WI38 (cell line): ENCODE results near the gene UQCRC1.
A peak's percentile ranks its signal among the peaks of the same experiment; 100 is the strongest.

Experiments
- H3K4me3 ChIP-seq: 2 replicates; pipeline ENCODE4 v1.5.1; 2011; ENCODE audit warnings: low read depth, mild to moderate bottlenecking, control low read depth, low read length
- CTCF ChIP-seq: IDR thresholded peaks from 2 replicates; pipeline ENCODE4 v1.5.1; 2012; ENCODE audit warnings: low read depth, mild to moderate bottlenecking, control low read depth, low read length

The UQCRC1 gene

DNA sequence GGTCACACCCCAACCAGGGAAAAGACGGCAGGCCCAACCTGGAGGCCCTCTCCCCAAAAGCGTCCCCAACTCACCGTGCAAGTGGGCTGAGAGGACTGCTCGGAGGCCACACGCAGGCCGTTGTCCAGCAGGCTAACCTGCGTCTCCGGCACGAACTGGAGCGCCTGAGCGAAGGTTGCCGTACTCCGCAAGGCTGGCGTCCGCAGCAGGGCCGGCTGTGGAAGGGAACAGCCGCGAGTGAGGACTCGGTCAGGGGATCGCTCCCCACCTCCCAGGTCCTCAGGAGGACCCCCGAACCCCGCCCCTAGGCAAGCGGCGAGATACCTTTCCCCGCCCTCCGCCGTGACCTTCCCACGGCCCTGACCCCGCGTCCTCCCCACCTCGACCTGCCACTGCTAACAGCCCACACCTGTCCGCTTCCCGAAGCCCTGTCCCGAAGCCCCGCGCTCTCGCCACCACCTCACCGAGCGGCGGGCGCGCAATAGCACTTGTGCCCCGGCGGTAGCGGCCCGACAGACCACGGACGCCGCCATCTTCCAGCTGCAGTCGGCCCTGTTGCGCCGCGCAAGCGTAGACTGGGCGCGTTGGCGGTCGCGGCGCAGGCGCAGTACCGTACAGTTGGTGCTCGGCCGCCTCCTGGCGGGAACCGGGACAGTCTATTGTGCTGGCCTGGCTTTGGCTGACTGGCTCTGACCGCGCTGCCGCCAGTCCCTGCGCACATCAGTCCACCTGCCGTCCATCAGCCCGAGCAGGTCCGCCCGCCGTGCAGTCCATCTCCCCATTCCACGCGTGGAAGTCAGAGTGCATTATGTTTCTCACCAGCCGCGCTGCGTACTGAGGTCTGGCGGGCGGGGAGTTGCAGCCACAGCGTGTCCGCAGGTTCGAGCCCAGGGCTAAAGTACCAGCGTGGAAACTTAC is at the start of gene UQCRC1:
Gene UQCRC1, minus strand, starts transcription at position 559 of the 918 bp plus-strand sequence. Its CDS starts 26 bp downstream, at position 533.
- peak; percentile 63 for TF ChIP-seq CTCF

GRCh38 chr3:48656841-48657281 is 47.4 kb upstream of the UQCRC1 start:
- no peak overlapping the region for H3K4me3 ChIP-seq
- TF ChIP-seq CTCF, result no peak

More for the DNA sequence above, at the start of gene UQCRC1:
- H3K4me3 ChIP-seq, result peak within 1 kb of the TSS; percentile 96

DNA sequence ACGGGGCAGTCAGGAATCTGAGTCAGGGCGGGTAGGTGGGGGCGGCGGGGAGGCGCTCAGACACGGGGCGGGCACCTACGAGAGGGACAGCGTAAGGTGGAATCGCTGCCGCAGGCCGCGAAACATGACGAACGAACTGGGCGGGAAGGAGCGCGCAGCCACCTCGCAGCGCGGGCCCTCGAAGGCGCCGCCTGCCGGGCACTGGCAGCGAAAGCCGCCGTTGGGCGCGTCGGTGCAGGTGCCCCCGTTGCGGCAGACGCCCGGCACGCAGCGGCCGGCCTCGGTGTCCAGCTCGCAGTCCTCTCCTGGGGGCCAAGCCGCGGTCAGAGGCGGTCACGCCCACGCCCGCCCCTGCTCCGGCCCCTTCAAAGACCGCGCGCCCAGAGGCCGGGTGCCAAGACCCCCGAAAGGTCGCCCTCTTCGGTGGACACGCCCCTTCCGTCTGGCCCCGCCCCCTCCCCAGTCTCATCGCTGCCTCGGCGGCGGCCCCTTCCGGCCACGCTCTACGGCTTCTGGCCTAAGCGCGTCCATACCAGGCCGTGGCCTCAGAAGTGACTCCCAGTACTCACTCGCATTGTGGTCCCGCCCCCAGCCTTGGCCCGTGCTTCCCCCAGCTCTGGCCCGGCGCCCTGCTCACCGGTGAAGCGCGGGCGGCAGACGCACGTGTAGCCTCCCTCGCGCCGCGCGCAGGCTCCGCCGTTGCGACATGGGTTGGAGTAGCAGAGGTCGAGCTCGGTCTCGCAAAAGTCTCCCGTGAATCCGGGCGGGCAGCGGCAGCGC is 46.8 kb upstream of the UQCRC1 start:
- peak overlapping the region; percentile 43 for H3K4me3 ChIP-seq
- peak; percentile 46 for TF ChIP-seq CTCF

DNA sequence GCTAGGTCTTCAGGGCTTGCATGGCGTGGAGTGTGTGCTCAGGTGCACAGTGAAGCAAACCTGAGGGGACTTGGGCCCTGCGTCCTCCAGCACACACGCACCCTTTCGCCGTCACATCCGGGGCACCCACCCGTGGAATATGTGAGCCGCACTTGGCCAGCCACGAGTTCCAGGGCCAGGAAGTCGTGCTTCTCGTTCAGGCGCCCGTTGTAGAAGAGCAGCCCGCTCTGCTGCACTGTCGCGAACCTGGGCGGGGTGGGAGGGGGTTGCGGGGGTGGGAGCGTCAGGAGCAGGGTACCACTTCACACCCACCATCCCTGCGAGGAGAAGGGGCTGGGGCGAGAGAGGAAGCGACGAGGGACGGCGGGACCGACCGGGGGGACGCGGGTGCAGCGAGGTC is 46.2 kb upstream of the UQCRC1 start:
- TF ChIP-seq CTCF, result no peak
- H3K4me3 ChIP-seq, result peak overlapping the region; percentile 43; the same call in 1 of the 2 replicates

GRCh38 chr3:48655063-48655462 is 45.6 kb upstream of the UQCRC1 start:
- no peak for TF ChIP-seq CTCF
- no peak overlapping the region for H3K4me3 ChIP-seq

- no peak for TF ChIP-seq CTCF
- H3K4me3 ChIP-seq, result no peak overlapping the region
Measured at GRCh38 chr3:48652923-48653715, 43.7 kb upstream of the UQCRC1 start.
